ENCODE data around the gene SNAPC1. TPM values are rescaled to one million over a fixed set of nuclear protein-coding genes. Genes with fewer than 3 reads are reported as not detected.
A peak's percentile ranks its signal among the peaks of the same experiment; 100 is the strongest.

SNAPC1 gene
- polyA plus RNA-seq, 4 donors, result 10.0 to 14.3 (median 13.5) TPM

GRCh38 chr14:61803755-61804154 lies 41.5 kb downstream of the SNAPC1 start:
- no peak for DNase-seq (ENCODE audit: low read depth in 4 of 4, low spot score in 3 of 4)

- DNase-seq (ENCODE audit: low read depth in 4 of 4, low spot score in 3 of 4), result no peak
Observed at GRCh38 chr14:61805451-61805850, 43.2 kb downstream of the SNAPC1 start.

GRCh38 chr14:61811882-61812346 lies 49.7 kb downstream of the SNAPC1 start:
- no peak for DNase-seq (ENCODE audit: low read depth in 4 of 4, low spot score in 3 of 4)

GRCh38 chr14:61812347-61813095 lies 50.3 kb downstream of the SNAPC1 start, which contains the start of gene SYT16:
TSS of gene SYT16 (plus strand) at chr14:61812703.
- peak in 1 of 4 donors; percentile 14 for DNase-seq (ENCODE audit: low read depth in 4 of 4, low spot score in 3 of 4)

GRCh38 chr14:61813096-61813606 lies 50.9 kb downstream of the SNAPC1 start:
- no peak for DNase-seq (ENCODE audit: low read depth in 4 of 4, low spot score in 3 of 4)

GRCh38 chr14:61822458-61822857 lies 60.2 kb downstream of the SNAPC1 start:
- no peak for DNase-seq (ENCODE audit: low read depth in 4 of 4, low spot score in 3 of 4)

GRCh38 chr14:61832783-61833182 lies 70.6 kb downstream of the SNAPC1 start:
- DNase-seq (ENCODE audit: low read depth in 4 of 4, low spot score in 3 of 4), result no peak

- DNase-seq (ENCODE audit: low read depth in 4 of 4, low spot score in 3 of 4), result no peak
Observed at GRCh38 chr14:61836184-61836583, 74.0 kb downstream of the SNAPC1 start.

GRCh38 chr14:61836807-61837206 lies 74.6 kb downstream of the SNAPC1 start:
- DNase-seq (ENCODE audit: low read depth in 4 of 4, low spot score in 3 of 4), result no peak

GRCh38 chr14:61837336-61838229 lies 75.4 kb downstream of the SNAPC1 start:
- peak; percentile 50 to 63 (median 58) for DNase-seq (ENCODE audit: low read depth in 4 of 4, low spot score in 3 of 4)

- DNase-seq (ENCODE audit: low read depth in 4 of 4, low spot score in 3 of 4), result no peak
Observed at GRCh38 chr14:61838661-61839245, 76.5 kb downstream of the SNAPC1 start.

GRCh38 chr14:61839507-61839906 lies 77.3 kb downstream of the SNAPC1 start:
- DNase-seq (ENCODE audit: low read depth in 4 of 4, low spot score in 3 of 4), result no peak

GRCh38 chr14:61841145-61841544 lies 78.9 kb downstream of the SNAPC1 start:
- DNase-seq (ENCODE audit: low read depth in 4 of 4, low spot score in 3 of 4), result peak in 1 of 4 donors; percentile 8

Other genes starting within 250 kb of the SNAPC1 start
- gene HIF1A, start 66.9 kb upstream of the SNAPC1 start, polyA plus RNA-seq (ENCODE audit: insufficient read length in 4 of 4), result 100 to 1,000 TPM in 3 of 4 donors, 10 to 100 TPM in 1; 95.6 to 182 (median 164) TPM
- gene SYT16, start 50.3 kb downstream of the SNAPC1 start, polyA plus RNA-seq (ENCODE audit: insufficient read length in 4 of 4), result 1 to 10 TPM in 2 of 4 donors, under 1 TPM in 2; 0.92 to 2.0 (median 1.2) TPM